GM21390 (cell line): ENCODE measurements around the gene CLIC6.
"Not testable (repeated sequence)": the region's sequence is repeated elsewhere in the genome, so short reads cannot be mapped to it uniquely, and the experiment has no call there.

Experiments used
- ATAC-seq: cut with Tn5 transposase; IDR thresholded peaks from one replicate; pipeline ENCODE4 v1.9.1; 2021; ENCODE audit not compliant: unreplicated experiment

Gene CLIC6

GRCh38 chr21:34691390-34692032 lies 22.7 kb downstream of the CLIC6 start:
- no peak for ATAC-seq

GRCh38 chr21:34692458-34693020 lies 23.7 kb downstream of the CLIC6 start:
- ATAC-seq: no peak

- ATAC-seq: no peak
These were observed 24.5 kb downstream of the CLIC6 start for GRCh38 chr21:34693192-34693810.

GRCh38 chr21:34695434-34695833 lies 26.6 kb downstream of the CLIC6 start:
- peak; percentile 75 for ATAC-seq

GRCh38 chr21:34696121-34696520 lies 27.3 kb downstream of the CLIC6 start:
- no peak for ATAC-seq

GRCh38 chr21:34697826-34698225 lies 29.0 kb downstream of the CLIC6 start:
- ATAC-seq: no peak

GRCh38 chr21:34698270-34699015 lies 29.6 kb downstream of the CLIC6 start:
- ATAC-seq: no peak

- ATAC-seq: no peak
These were observed 31.8 kb downstream of the CLIC6 start for GRCh38 chr21:34700605-34701004.

GRCh38 chr21:34701726-34702125 lies 32.9 kb downstream of the CLIC6 start:
- ATAC-seq: no peak

- no peak for ATAC-seq
These were observed 33.8 kb downstream of the CLIC6 start for GRCh38 chr21:34702341-34703170.

GRCh38 chr21:34703571-34703970 lies 34.8 kb downstream of the CLIC6 start:
- no peak for ATAC-seq

GRCh38 chr21:34704119-34704518 lies 35.3 kb downstream of the CLIC6 start:
- ATAC-seq: no peak

GRCh38 chr21:34705011-34705410 lies 36.2 kb downstream of the CLIC6 start:
- ATAC-seq: no peak

- ATAC-seq: no peak
These were observed 37.5 kb downstream of the CLIC6 start for GRCh38 chr21:34706337-34706736.

- ATAC-seq: peak; percentile 93
These were observed 39.1 kb downstream of the CLIC6 start for GRCh38 chr21:34707876-34708325.

GRCh38 chr21:34713621-34714020 lies 44.8 kb downstream of the CLIC6 start:
- no peak for ATAC-seq

- ATAC-seq: no peak
These were observed 46.7 kb downstream of the CLIC6 start for GRCh38 chr21:34715518-34715917.

- ATAC-seq: no peak
These were observed 47.3 kb downstream of the CLIC6 start for GRCh38 chr21:34715985-34716596.

GRCh38 chr21:34718529-34718928 lies 49.7 kb downstream of the CLIC6 start:
- ATAC-seq: not testable (repeated sequence)

- no peak for ATAC-seq
These were observed 54.0 kb downstream of the CLIC6 start for GRCh38 chr21:34722684-34723300.
